WTC11 (cell line): ENCODE results near the gene SLC38A10. TPM values are rescaled to one million over a fixed set of nuclear protein-coding genes. Genes with fewer than 3 reads are reported as not detected.

ENCODE experiments used
- ATAC-seq: fragments of 200-7000 bp; cut with Tn5 transposase; 2 replicates; pipeline ENCODE4 v1.10.0; 2021; ENCODE audit warnings: mild to moderate bottlenecking, moderate library complexity
- CTCF ChIA-PET: fragments of 300-600 bp; sonication (Branson Sonifier 250); formaldehyde crosslinking; loops from one replicate; lab custom pipeline; 2021; ENCODE audit warnings: antibody characterized with exemption; lab: Charles Lee
- POLR2A ChIA-PET: fragments of 350-600 bp; sonication (Branson Sonifier 250); formaldehyde crosslinking; loops from one replicate; lab custom pipeline; 2021; ENCODE audit warnings: antibody characterized with exemption; lab: Charles Lee
- DNase-seq: peaks from one replicate; pipeline ENCODE4 v3.0.0; 2021; ENCODE audit warnings: low spot score
- H3K27ac Mint-ChIP-seq: 2 replicates; pipeline ENCODE4 v1.8.0; 2021; ENCODE audit warnings: mixed read lengths
- H3K27me3 Mint-ChIP-seq: 2 replicates; pipeline ENCODE4 v1.8.0; 2021; ENCODE audit warnings: low read depth, mild to moderate bottlenecking, moderate library complexity, mixed read lengths
- H3K36me3 Mint-ChIP-seq: 2 replicates; pipeline ENCODE4 v1.8.0; 2021; ENCODE audit warnings: mixed read lengths
- H3K4me1 Mint-ChIP-seq: 2 replicates; pipeline ENCODE4 v1.8.0; 2022; ENCODE audit warnings: mixed read lengths
- H3K4me3 Mint-ChIP-seq: 2 replicates; pipeline ENCODE4 v1.8.0; 2021; ENCODE audit warnings: mild to moderate bottlenecking, moderate library complexity, mixed read lengths
- H3K9me3 Mint-ChIP-seq: 2 replicates; pipeline ENCODE4 v1.8.0; 2021; ENCODE audit warnings: mixed read lengths
- CREB1 ChIP-seq: sonication (generic); formaldehyde crosslinking; IDR thresholded peaks from 2 replicates; pipeline ENCODE4 v1.8.0; 2023; ENCODE audit warnings: mild to moderate bottlenecking, missing genetic modification reagents
- CREM ChIP-seq: sonication (generic); formaldehyde crosslinking; IDR thresholded peaks from 2 replicates; pipeline ENCODE4 v1.8.1; 2022; ENCODE audit warnings: mild to moderate bottlenecking, missing genetic modification reagents, moderate library complexity
- ELF4 ChIP-seq: sonication (generic); formaldehyde crosslinking; IDR thresholded peaks from 2 replicates; pipeline ENCODE4 v1.8.1; 2022; ENCODE audit warnings: low read depth, mild to moderate bottlenecking, moderate library complexity, missing genetic modification reagents
- EMX1 ChIP-seq: fragments of 250-450 bp; sonication (Bioruptor Pico); IDR thresholded peaks from 2 replicates; pipeline ENCODE4 v1.8.0; 2021; ENCODE audit warnings: mild to moderate bottlenecking
- FOXK1 ChIP-seq: sonication (generic); formaldehyde crosslinking; IDR thresholded peaks from 2 replicates; pipeline ENCODE4 v1.8.0; 2022; ENCODE audit warnings: mild to moderate bottlenecking, moderate library complexity, missing genetic modification reagents
- GABPB1 ChIP-seq: sonication (generic); formaldehyde crosslinking; IDR thresholded peaks from 2 replicates; pipeline ENCODE4 v1.8.1; 2023; ENCODE audit warnings: mild to moderate bottlenecking, missing genetic modification reagents
- MYBL2 ChIP-seq: sonication (generic); formaldehyde crosslinking; IDR thresholded peaks from 2 replicates; pipeline ENCODE4 v1.8.1; 2023; ENCODE audit warnings: mild to moderate bottlenecking, moderate library complexity, missing genetic modification reagents
- NR1H2 ChIP-seq: sonication (generic); formaldehyde crosslinking; IDR thresholded peaks from 2 replicates; pipeline ENCODE4 v1.9.0; 2021; ENCODE audit warnings: mild to moderate bottlenecking, moderate library complexity, missing genetic modification reagents
- PRRX2 ChIP-seq: fragments of 250-450 bp; sonication (Bioruptor Pico); IDR thresholded peaks from 2 replicates; pipeline ENCODE4 v1.8.0; 2021; ENCODE audit warnings: mild to moderate bottlenecking
- RELA ChIP-seq: sonication (generic); formaldehyde crosslinking; IDR thresholded peaks from 2 replicates; pipeline ENCODE4 v1.8.1; 2022; ENCODE audit warnings: missing genetic modification reagents, mild to moderate bottlenecking, borderline replicate concordance
- RORB ChIP-seq: fragments of 250-450 bp; sonication (Bioruptor Pico); IDR thresholded peaks from 2 replicates; pipeline ENCODE4 v1.9.0; 2021; ENCODE audit warnings: mild to moderate bottlenecking
- SMAD4 ChIP-seq: sonication (generic); formaldehyde crosslinking; IDR thresholded peaks from 2 replicates; pipeline ENCODE4 v1.8.0; 2022; ENCODE audit warnings: mild to moderate bottlenecking, missing genetic modification reagents
- TEAD4 ChIP-seq: sonication (generic); formaldehyde crosslinking; IDR thresholded peaks from 2 replicates; pipeline ENCODE4 v1.8.0; 2022; ENCODE audit warnings: mild to moderate bottlenecking, missing genetic modification reagents
- total RNA-seq: library from RNA; stranded (reverse); gene quantifications from 3 replicates; pipeline ENCODE4 v1.2.3, GENCODE V29; 2021
- TF ChIP-seq, protein P1 (sequence below): fragments of 250-450 bp; sonication (Bioruptor Pico); IDR thresholded peaks from 2 replicates; pipeline ENCODE4 v1.9.0; 2021; ENCODE audit warnings: moderate library complexity, mild to moderate bottlenecking, inconsistent platforms, borderline replicate concordance
- TF ChIP-seq, protein P2 (sequence below): fragments of 250-450 bp; sonication (Bioruptor Pico); IDR thresholded peaks from 2 replicates; pipeline ENCODE4 v1.9.0; 2021; ENCODE audit warnings: mild to moderate bottlenecking
- TF ChIP-seq, protein P3 (sequence below): sonication (generic); formaldehyde crosslinking; IDR thresholded peaks from 2 replicates; pipeline ENCODE4 v1.8.0; 2023; ENCODE audit warnings: mild to moderate bottlenecking, missing genetic modification reagents
- TF ChIP-seq, protein P4 (sequence below): sonication (generic); formaldehyde crosslinking; IDR thresholded peaks from 2 replicates; pipeline ENCODE4 v1.8.0; 2022; ENCODE audit warnings: mild to moderate bottlenecking, missing genetic modification reagents
- TF ChIP-seq, protein P5 (sequence below): sonication (generic); formaldehyde crosslinking; IDR thresholded peaks from 2 replicates; pipeline ENCODE4 v1.8.0; 2022; ENCODE audit warnings: mild to moderate bottlenecking, missing genetic modification reagents
- TF ChIP-seq, protein P6 (sequence below): sonication (generic); formaldehyde crosslinking; IDR thresholded peaks from 2 replicates; pipeline ENCODE4 v1.8.1; 2023; ENCODE audit warnings: mild to moderate bottlenecking, missing genetic modification reagents
- TF ChIP-seq, protein P7 (sequence below): sonication (generic); formaldehyde crosslinking; IDR thresholded peaks from 2 replicates; pipeline ENCODE4 v1.8.1; 2022; ENCODE audit warnings: mild to moderate bottlenecking, missing genetic modification reagents, moderate library complexity, borderline replicate concordance

SLC38A10 gene
- total RNA-seq, 1 experiment from 2014 or later = 47.0 TPM

DNA sequence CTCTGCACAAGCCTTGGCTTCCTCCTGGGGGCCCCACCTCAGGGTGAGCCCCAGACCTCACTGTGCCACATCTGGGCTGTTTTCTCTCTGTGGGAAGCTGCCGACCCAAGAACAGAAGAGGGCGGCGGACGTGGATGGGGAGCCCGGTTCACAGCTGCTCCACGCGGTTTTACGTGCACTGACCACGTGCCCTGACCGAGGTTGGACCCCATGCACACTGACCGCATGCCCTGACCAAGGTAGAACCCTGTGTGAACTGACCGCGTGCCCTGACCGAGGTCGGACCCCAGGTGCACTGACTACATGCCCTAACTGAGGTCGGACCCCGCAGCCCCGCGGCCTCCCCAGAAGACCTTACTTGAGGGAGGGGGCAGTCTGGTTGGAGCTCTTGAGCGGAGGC lies 92.0 kb downstream of the SLC38A10 start:
- POLR2A ChIA-PET = no interaction called here
- Mint-ChIP-seq H3K9me3 (no peaks in the 10 kb centered on the region), H3K4me1 (no peaks in the 10 kb centered on the region), H3K27me3 (no peaks in the 10 kb centered on the region), H3K36me3 (peaks cover 2% of the 10 kb centered on the region; the same call in 1 of the 2 replicates), H3K4me3 (no peak overlapping the region), H3K27ac (no peak overlapping the region)
- no peak for DNase-seq
- TF ChIP-seq NR1H2 (CRISPR knock-in tag) = no peak
- no peak for TF ChIP-seq RELA (CRISPR knock-in tag)
- TF ChIP-seq, protein P1, sequence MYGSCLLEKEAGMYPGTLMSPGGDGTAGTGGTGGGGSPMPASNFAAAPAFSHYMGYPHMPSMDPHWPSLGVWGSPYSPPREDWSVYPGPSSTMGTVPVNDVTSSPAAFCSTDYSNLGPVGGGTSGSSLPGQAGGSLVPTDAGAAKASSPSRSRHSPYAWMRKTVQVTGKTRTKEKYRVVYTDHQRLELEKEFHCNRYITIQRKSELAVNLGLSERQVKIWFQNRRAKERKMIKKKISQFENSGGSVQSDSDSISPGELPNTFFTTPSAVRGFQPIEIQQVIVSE (CRISPR knock-in tag) = no peak
- TF ChIP-seq, protein P2, sequence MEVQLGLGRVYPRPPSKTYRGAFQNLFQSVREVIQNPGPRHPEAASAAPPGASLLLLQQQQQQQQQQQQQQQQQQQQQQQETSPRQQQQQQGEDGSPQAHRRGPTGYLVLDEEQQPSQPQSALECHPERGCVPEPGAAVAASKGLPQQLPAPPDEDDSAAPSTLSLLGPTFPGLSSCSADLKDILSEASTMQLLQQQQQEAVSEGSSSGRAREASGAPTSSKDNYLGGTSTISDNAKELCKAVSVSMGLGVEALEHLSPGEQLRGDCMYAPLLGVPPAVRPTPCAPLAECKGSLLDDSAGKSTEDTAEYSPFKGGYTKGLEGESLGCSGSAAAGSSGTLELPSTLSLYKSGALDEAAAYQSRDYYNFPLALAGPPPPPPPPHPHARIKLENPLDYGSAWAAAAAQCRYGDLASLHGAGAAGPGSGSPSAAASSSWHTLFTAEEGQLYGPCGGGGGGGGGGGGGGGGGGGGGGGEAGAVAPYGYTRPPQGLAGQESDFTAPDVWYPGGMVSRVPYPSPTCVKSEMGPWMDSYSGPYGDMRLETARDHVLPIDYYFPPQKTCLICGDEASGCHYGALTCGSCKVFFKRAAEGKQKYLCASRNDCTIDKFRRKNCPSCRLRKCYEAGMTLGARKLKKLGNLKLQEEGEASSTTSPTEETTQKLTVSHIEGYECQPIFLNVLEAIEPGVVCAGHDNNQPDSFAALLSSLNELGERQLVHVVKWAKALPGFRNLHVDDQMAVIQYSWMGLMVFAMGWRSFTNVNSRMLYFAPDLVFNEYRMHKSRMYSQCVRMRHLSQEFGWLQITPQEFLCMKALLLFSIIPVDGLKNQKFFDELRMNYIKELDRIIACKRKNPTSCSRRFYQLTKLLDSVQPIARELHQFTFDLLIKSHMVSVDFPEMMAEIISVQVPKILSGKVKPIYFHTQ (CRISPR knock-in tag) = no peak
- TF ChIP-seq, protein P3, sequence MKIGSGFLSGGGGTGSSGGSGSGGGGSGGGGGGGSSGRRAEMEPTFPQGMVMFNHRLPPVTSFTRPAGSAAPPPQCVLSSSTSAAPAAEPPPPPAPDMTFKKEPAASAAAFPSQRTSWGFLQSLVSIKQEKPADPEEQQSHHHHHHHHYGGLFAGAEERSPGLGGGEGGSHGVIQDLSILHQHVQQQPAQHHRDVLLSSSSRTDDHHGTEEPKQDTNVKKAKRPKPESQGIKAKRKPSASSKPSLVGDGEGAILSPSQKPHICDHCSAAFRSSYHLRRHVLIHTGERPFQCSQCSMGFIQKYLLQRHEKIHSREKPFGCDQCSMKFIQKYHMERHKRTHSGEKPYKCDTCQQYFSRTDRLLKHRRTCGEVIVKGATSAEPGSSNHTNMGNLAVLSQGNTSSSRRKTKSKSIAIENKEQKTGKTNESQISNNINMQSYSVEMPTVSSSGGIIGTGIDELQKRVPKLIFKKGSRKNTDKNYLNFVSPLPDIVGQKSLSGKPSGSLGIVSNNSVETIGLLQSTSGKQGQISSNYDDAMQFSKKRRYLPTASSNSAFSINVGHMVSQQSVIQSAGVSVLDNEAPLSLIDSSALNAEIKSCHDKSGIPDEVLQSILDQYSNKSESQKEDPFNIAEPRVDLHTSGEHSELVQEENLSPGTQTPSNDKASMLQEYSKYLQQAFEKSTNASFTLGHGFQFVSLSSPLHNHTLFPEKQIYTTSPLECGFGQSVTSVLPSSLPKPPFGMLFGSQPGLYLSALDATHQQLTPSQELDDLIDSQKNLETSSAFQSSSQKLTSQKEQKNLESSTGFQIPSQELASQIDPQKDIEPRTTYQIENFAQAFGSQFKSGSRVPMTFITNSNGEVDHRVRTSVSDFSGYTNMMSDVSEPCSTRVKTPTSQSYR (CRISPR knock-in tag) = no peak
- no peak for TF ChIP-seq SMAD4 (CRISPR knock-in tag)
- no peak for TF ChIP-seq MYBL2 (CRISPR knock-in tag)
- TF ChIP-seq CREM = no peak
- no peak for TF ChIP-seq TEAD4 (CRISPR knock-in tag)
- no peak for TF ChIP-seq PRRX2
- TF ChIP-seq EMX1 (CRISPR knock-in tag) = no peak
- no peak for TF ChIP-seq FOXK1
- CTCF ChIA-PET = no interaction called here
- ATAC-seq = no peak

DNA sequence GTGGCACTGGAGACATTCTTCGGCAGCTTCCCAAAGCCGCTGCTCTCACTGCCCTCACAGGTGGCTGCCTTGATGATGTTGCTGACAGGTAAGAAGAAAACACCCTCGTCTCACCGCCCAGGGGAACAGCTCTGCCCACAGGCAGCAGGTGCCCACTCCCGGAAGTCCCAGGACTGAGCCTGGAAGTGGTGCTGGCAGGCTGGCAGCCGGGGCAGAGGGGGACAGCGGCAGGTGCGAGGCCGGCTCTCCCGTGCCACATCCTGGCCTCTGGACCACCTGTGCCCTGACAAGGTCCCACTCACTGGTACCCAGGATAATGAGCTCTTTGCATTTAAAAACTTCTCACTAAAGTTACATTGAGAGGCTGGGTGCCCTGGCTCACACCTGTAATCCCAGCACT lies 92.8 kb downstream of the SLC38A10 start:
- Mint-ChIP-seq H3K4me1 (no peaks in the 10 kb centered on the region), H3K36me3 (peaks cover 2% of the 10 kb centered on the region; the same call in 1 of the 2 replicates), H3K27ac (0 out of 2 replicates have a peak overlapping the region, but pooled peaks have one; percentile 32), H3K4me3 (no peak overlapping the region), H3K9me3 (no peaks in the 10 kb centered on the region), H3K27me3 (no peaks in the 10 kb centered on the region)
- ATAC-seq (no peak), DNase-seq (no peak)
- ChIA-PET POLR2A (no interaction called here), CTCF (interaction anchor here (2.1 kb wide), 1 partner anchor 9 kb away, joined by 6 read pairs; no protein-coding TSS in a partner anchor)
- TF ChIP-seq RORB (CRISPR knock-in tag) (no peak), ELF4 (CRISPR knock-in tag) (no peak), GABPB1 (no peak), CREB1 (no peak)
- TF ChIP-seq, protein P4, sequence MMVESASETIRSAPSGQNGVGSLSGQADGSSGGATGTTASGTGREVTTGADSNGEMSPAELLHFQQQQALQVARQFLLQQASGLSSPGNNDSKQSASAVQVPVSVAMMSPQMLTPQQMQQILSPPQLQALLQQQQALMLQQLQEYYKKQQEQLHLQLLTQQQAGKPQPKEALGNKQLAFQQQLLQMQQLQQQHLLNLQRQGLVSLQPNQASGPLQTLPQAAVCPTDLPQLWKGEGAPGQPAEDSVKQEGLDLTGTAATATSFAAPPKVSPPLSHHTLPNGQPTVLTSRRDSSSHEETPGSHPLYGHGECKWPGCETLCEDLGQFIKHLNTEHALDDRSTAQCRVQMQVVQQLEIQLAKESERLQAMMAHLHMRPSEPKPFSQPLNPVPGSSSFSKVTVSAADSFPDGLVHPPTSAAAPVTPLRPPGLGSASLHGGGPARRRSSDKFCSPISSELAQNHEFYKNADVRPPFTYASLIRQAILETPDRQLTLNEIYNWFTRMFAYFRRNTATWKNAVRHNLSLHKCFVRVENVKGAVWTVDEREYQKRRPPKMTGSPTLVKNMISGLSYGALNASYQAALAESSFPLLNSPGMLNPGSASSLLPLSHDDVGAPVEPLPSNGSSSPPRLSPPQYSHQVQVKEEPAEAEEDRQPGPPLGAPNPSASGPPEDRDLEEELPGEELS (CRISPR knock-in tag) = no peak
- TF ChIP-seq, protein P1 (CRISPR knock-in tag) = no peak
- TF ChIP-seq, protein P5, sequence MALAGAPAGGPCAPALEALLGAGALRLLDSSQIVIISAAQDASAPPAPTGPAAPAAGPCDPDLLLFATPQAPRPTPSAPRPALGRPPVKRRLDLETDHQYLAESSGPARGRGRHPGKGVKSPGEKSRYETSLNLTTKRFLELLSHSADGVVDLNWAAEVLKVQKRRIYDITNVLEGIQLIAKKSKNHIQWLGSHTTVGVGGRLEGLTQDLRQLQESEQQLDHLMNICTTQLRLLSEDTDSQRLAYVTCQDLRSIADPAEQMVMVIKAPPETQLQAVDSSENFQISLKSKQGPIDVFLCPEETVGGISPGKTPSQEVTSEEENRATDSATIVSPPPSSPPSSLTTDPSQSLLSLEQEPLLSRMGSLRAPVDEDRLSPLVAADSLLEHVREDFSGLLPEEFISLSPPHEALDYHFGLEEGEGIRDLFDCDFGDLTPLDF = no peak
- TF ChIP-seq, protein P6, sequence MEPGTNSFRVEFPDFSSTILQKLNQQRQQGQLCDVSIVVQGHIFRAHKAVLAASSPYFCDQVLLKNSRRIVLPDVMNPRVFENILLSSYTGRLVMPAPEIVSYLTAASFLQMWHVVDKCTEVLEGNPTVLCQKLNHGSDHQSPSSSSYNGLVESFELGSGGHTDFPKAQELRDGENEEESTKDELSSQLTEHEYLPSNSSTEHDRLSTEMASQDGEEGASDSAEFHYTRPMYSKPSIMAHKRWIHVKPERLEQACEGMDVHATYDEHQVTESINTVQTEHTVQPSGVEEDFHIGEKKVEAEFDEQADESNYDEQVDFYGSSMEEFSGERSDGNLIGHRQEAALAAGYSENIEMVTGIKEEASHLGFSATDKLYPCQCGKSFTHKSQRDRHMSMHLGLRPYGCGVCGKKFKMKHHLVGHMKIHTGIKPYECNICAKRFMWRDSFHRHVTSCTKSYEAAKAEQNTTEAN (CRISPR knock-in tag) = no peak
- TF ChIP-seq, protein P3 (CRISPR knock-in tag) = no peak
- TF ChIP-seq, protein P7, sequence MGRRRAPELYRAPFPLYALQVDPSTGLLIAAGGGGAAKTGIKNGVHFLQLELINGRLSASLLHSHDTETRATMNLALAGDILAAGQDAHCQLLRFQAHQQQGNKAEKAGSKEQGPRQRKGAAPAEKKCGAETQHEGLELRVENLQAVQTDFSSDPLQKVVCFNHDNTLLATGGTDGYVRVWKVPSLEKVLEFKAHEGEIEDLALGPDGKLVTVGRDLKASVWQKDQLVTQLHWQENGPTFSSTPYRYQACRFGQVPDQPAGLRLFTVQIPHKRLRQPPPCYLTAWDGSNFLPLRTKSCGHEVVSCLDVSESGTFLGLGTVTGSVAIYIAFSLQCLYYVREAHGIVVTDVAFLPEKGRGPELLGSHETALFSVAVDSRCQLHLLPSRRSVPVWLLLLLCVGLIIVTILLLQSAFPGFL (CRISPR knock-in tag) = no peak
